RWPE2 (cell line): ENCODE measurements around the gene ABL2.
"Not testable (repeated sequence)": the region's sequence is repeated elsewhere in the genome, so short reads cannot be mapped to it uniquely, and the experiment has no call there.

Experiments used
- ATAC-seq: fragments of 200-7000 bp; cut with Tn5 transposase; 3 replicates; pipeline ENCODE4 v1.9.1; 2021; ENCODE audit warnings: low read depth
- DNase-seq: peaks from one replicate; pipeline ENCODE4 v3.0.0-alpha.2; 2020; ENCODE audit warnings: low spot score
- H3K27ac ChIP-seq: fragments of 450-650 bp; 2 replicates; pipeline ENCODE4 v1.5.1; 2017; ENCODE audit warnings: mild to moderate bottlenecking; ENCODE audit not compliant: poor library complexity, severe bottlenecking
- H3K27me3 ChIP-seq: fragments of 250-450 bp; sonication (Bioruptor Pico); 2 replicates; pipeline ENCODE4 v1.5.1; 2021; ENCODE audit warnings: mild to moderate bottlenecking, moderate library complexity; ENCODE audit not compliant: insufficient read depth, poor library complexity, severe bottlenecking
- H3K36me3 ChIP-seq: fragments of 250-450 bp; sonication (Bioruptor Pico); 2 replicates; pipeline ENCODE4 v1.5.1; 2020; ENCODE audit warnings: low read depth, mild to moderate bottlenecking, moderate library complexity
- H3K4me1 ChIP-seq: fragments of 250-450 bp; sonication (Bioruptor Pico); 2 replicates; pipeline ENCODE4 v1.5.1; 2021; ENCODE audit warnings: mild to moderate bottlenecking, moderate library complexity; ENCODE audit not compliant: insufficient read depth, poor library complexity, severe bottlenecking
- H3K4me3 ChIP-seq: fragments of 250-450 bp; sonication (Bioruptor Pico); 2 replicates; pipeline ENCODE4 v1.5.1; 2021; ENCODE audit warnings: mild to moderate bottlenecking, moderate library complexity; ENCODE audit not compliant: severe bottlenecking
- H3K9me3 ChIP-seq: fragments of 250-450 bp; sonication (Bioruptor Pico); 2 replicates; pipeline ENCODE4 v1.5.1; 2021; ENCODE audit warnings: mild to moderate bottlenecking, moderate library complexity; ENCODE audit not compliant: severe bottlenecking
- TF ChIP-seq, protein P1 (sequence below): fragments of 450-650 bp; IDR thresholded peaks from one replicate; pipeline ENCODE4 v1.5.1; 2017; ENCODE audit warnings: mild to moderate bottlenecking, moderate library complexity; ENCODE audit not compliant: poor library complexity, severe bottlenecking

Gene ABL2

GRCh38 chr1:179217943-179218507 lies 11.5 kb downstream of the ABL2 start:
- no peak for ATAC-seq
- H3K4me3 ChIP-seq = no peak overlapping the region
- H3K4me1 ChIP-seq = peaks cover 6% of the 10 kb centered on the region
- DNase-seq = no peak
- TF ChIP-seq, protein P1, sequence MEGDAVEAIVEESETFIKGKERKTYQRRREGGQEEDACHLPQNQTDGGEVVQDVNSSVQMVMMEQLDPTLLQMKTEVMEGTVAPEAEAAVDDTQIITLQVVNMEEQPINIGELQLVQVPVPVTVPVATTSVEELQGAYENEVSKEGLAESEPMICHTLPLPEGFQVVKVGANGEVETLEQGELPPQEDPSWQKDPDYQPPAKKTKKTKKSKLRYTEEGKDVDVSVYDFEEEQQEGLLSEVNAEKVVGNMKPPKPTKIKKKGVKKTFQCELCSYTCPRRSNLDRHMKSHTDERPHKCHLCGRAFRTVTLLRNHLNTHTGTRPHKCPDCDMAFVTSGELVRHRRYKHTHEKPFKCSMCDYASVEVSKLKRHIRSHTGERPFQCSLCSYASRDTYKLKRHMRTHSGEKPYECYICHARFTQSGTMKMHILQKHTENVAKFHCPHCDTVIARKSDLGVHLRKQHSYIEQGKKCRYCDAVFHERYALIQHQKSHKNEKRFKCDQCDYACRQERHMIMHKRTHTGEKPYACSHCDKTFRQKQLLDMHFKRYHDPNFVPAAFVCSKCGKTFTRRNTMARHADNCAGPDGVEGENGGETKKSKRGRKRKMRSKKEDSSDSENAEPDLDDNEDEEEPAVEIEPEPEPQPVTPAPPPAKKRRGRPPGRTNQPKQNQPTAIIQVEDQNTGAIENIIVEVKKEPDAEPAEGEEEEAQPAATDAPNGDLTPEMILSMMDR = no peak
- no peaks in the 10 kb centered on the region for H3K9me3 ChIP-seq
- H3K36me3 ChIP-seq = peaks cover 26% of the 10 kb centered on the region
- H3K27ac ChIP-seq = peak overlapping the region; percentile 14
- no peaks in the 10 kb centered on the region for H3K27me3 ChIP-seq

GRCh38 chr1:179213317-179213716 lies 16.2 kb downstream of the ABL2 start:
- not testable (repeated sequence) for DNase-seq, H3K27ac ChIP-seq, H3K4me1 ChIP-seq, ATAC-seq, H3K4me3 ChIP-seq, H3K27me3 ChIP-seq, H3K9me3 ChIP-seq
- peaks cover 10% of the 10 kb centered on the region for H3K36me3 ChIP-seq

DNA sequence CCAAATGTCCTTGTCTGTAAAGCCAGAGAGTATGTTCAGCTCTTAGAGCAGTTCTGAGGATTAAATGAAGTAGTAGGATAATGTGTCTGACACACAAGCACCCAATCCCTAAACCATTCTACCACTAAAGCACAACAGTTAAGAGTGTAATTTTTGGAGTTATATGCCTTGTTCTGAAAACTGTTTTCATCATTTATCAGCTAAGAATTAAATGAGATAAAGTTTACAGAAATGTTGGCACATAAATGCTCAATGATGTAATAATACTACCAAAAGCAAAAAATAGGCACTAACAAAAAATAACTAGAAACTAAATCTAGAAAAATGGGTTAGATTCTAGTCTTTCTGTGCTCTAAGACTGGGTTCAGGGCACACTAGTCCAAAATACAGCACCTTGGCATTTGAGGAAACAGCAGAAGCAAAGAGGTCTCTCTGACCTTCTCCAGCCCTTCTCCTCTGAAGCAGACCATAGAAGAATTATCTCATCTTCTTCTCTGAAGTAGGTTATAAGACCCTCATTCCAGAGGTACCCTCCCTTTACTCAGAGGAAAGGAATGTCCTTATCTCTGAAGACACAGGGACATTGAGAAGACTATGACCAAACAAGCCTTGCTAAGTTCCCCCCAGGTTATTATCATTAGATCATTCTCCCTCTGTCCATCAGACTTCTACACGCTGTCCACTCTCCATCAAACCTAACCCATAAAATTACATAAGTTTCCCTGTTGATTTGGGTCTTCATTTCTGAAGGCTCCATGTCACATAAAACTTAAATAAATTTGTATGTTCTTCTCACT lies 20.6 kb downstream of the ABL2 start:
- DNase-seq (no peak), ATAC-seq (no peak)
- Histone ChIP-seq H3K4me1 (no peaks in the 10 kb centered on the region), H3K4me3 (no peak overlapping the region), H3K9me3 (no peaks in the 10 kb centered on the region), H3K27me3 (no peaks in the 10 kb centered on the region), H3K36me3 (no peaks in the 10 kb centered on the region), H3K27ac (no peak overlapping the region)
- TF ChIP-seq, protein P1 = no peak

GRCh38 chr1:179206812-179207211 lies 22.7 kb downstream of the ABL2 start:
- Histone ChIP-seq H3K9me3 (no peaks in the 10 kb centered on the region), H3K36me3 (no peaks in the 10 kb centered on the region), H3K4me3 (no peak overlapping the region), H3K27ac (no peak overlapping the region), H3K4me1 (no peaks in the 10 kb centered on the region), H3K27me3 (no peaks in the 10 kb centered on the region)
- ATAC-seq (no peak), DNase-seq (no peak)
- TF ChIP-seq, protein P1 = no peak

DNA sequence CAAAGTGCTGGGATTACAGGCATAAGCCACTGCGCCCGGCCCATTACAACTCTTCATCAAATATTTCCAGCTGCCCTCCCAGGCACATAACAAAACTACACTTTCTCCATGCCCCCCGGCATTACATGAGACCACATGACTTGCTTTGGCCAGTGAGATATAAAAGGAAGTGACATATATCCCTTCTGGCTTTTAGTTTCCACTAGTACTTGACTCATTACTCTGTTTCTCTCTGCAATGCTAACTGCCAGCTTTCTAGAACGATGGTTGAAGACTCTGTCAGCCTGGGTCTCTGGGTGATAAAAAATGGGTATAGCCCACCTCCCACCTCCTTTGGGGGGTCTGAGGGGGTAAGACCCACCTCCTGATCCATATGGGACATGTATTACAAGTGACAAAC lies 24.2 kb downstream of the ABL2 start:
- H3K27me3 ChIP-seq = no peaks in the 10 kb centered on the region
- DNase-seq (no peak), ATAC-seq (no peak)
- H3K4me1 ChIP-seq = no peaks in the 10 kb centered on the region
- TF ChIP-seq, protein P1 = no peak
- H3K27ac ChIP-seq = no peak overlapping the region
- H3K4me3 ChIP-seq = no peak overlapping the region
- H3K36me3 ChIP-seq = no peaks in the 10 kb centered on the region
- no peaks in the 10 kb centered on the region for H3K9me3 ChIP-seq
